WI38 (cell line): ENCODE measurements around the gene TSPAN32.

Source experiments
- H3K4me3 ChIP-seq: 2 replicates; pipeline ENCODE4 v1.5.1; 2011; ENCODE audit warnings: low read depth, mild to moderate bottlenecking, control low read depth, low read length
- CTCF ChIP-seq: IDR thresholded peaks from 2 replicates; pipeline ENCODE4 v1.5.1; 2012; ENCODE audit warnings: low read depth, mild to moderate bottlenecking, control low read depth, low read length

Gene TSPAN32

GRCh38 chr11:2301631-2302305 is at the start of gene TSPAN32, which contains the start of gene C11orf21:
Gene TSPAN32 (plus strand): TSS chr11:2302013. CDS start chr11:2302150, 137 bp downstream.
Gene C11orf21 (minus strand): TSS chr11:2301918. CDS start chr11:2301808, 110 bp downstream.
- H3K4me3 ChIP-seq = no peak within 1 kb of the TSS
- TF ChIP-seq CTCF = no peak

- no peak overlapping the region for H3K4me3 ChIP-seq
- TF ChIP-seq CTCF = no peak
Measured at GRCh38 chr11:2252018-2252417, 49.8 kb upstream of the TSPAN32 start.

- TF ChIP-seq CTCF = no peak
Measured at GRCh38 chr11:2256293-2256913, 45.4 kb upstream of the TSPAN32 start.

GRCh38 chr11:2256951-2257700 is 44.7 kb upstream of the TSPAN32 start:
- H3K4me3 ChIP-seq = no peak overlapping the region
- no peak for TF ChIP-seq CTCF

More at GRCh38 chr11:2256293-2256913, 45.4 kb upstream of the TSPAN32 start:
- H3K4me3 ChIP-seq = no peak overlapping the region

GRCh38 chr11:2258501-2259465 is 43.0 kb upstream of the TSPAN32 start:
- TF ChIP-seq CTCF = no peak
- H3K4me3 ChIP-seq = no peak overlapping the region

GRCh38 chr11:2259466-2259830 is 42.4 kb upstream of the TSPAN32 start:
- H3K4me3 ChIP-seq = no peak overlapping the region
- TF ChIP-seq CTCF = no peak
